ENCODE measurements around the gene PSMC1. TPM values are rescaled to one million over a fixed set of nuclear protein-coding genes. Genes with fewer than 3 reads are reported as not detected.

PSMC1 gene
- total and polyA plus RNA-seq, 2 experiments from 2014 or later, result 112 to 139 TPM

DNA sequence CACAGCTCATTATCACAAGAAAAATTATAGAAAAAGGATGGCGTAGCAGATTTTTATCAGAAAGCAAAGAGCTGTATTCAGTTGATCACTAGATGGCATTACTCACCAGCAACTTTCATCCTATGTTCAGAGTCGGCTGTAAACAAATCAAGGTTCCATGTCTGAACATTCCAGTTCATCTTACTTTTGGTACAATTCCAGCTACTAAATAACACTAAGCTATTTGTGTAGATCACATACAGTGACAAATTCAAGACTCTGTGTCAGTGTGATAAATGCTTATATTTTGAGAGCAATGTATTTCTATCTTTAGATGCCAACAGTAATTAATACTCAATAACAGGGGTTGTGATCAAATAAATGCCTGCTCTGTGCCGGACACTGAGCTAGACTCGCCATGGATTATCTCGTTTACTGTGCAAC lies 45.3 kb downstream of the PSMC1 start:
- peaks cover 9% of the 10 kb centered on the region for H3K9me3 Mint-ChIP-seq
- no peaks in the 10 kb centered on the region for H3K27me3 ChIP-seq (ENCODE audit: insufficient read depth)
- no peak overlapping the region for H3K4me2 ChIP-seq
- H3K4me1 Mint-ChIP-seq, result peaks cover 53% of the 10 kb centered on the region
- peaks cover 8% of the 10 kb centered on the region for H3K27me3 Mint-ChIP-seq (ENCODE audit: insufficient read depth, low read depth, poor library complexity)
- DNase-seq (ENCODE audit: low spot score) (peak; percentile 33), ATAC-seq (no peak)
- no peak overlapping the region for H3K27ac ChIP-seq (ENCODE audit: low read depth)
- H3F3A ChIP-seq (replicated peaks; ENCODE audit: low read depth), result peaks cover 3% of the 10 kb centered on the region; the same call in 1 of the 2 replicates
- H3K4me1 ChIP-seq (ENCODE audit: insufficient read depth), result peaks cover 40% of the 10 kb centered on the region
- H3K36me3 ChIP-seq (ENCODE audit: insufficient read depth), result peaks cover 3% of the 10 kb centered on the region; the same call in 1 of the 2 replicates
- no peak overlapping the region for H3K4me3 Mint-ChIP-seq
- 0 out of 2 replicates have a peak overlapping the region, but pooled peaks have one; percentile 69 for H3K27ac Mint-ChIP-seq
- no peak for TF ChIP-seq JUNB (IDR thresholded peaks at IDR 0.05; ENCODE audit: unreplicated experiment)
- TF ChIP-seq, protein P1, sequence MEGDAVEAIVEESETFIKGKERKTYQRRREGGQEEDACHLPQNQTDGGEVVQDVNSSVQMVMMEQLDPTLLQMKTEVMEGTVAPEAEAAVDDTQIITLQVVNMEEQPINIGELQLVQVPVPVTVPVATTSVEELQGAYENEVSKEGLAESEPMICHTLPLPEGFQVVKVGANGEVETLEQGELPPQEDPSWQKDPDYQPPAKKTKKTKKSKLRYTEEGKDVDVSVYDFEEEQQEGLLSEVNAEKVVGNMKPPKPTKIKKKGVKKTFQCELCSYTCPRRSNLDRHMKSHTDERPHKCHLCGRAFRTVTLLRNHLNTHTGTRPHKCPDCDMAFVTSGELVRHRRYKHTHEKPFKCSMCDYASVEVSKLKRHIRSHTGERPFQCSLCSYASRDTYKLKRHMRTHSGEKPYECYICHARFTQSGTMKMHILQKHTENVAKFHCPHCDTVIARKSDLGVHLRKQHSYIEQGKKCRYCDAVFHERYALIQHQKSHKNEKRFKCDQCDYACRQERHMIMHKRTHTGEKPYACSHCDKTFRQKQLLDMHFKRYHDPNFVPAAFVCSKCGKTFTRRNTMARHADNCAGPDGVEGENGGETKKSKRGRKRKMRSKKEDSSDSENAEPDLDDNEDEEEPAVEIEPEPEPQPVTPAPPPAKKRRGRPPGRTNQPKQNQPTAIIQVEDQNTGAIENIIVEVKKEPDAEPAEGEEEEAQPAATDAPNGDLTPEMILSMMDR (conservative IDR thresholded peaks at IDR 0.05; ENCODE audit: low read depth in 2 of 2), result peak; percentile 46 to 68
- 0 out of 2 replicates have a peak, but pooled peaks cover 3% of the 10 kb centered on the region for H3K79me2 ChIP-seq (replicated peaks; ENCODE audit: insufficient read depth)
- no peak overlapping the region for H2AFZ ChIP-seq
- 0 out of 2 replicates have a peak, but pooled peaks cover 5% of the 10 kb centered on the region for H4K20me1 ChIP-seq (replicated peaks; ENCODE audit: insufficient read depth)
- H3K4me3 ChIP-seq, result no peak overlapping the region
- H3K9me2 ChIP-seq (ENCODE audit: insufficient read depth), result no peaks in the 10 kb centered on the region
- peaks cover 54% of the 10 kb centered on the region for H3K36me3 Mint-ChIP-seq (ENCODE audit: low read depth)

DNA sequence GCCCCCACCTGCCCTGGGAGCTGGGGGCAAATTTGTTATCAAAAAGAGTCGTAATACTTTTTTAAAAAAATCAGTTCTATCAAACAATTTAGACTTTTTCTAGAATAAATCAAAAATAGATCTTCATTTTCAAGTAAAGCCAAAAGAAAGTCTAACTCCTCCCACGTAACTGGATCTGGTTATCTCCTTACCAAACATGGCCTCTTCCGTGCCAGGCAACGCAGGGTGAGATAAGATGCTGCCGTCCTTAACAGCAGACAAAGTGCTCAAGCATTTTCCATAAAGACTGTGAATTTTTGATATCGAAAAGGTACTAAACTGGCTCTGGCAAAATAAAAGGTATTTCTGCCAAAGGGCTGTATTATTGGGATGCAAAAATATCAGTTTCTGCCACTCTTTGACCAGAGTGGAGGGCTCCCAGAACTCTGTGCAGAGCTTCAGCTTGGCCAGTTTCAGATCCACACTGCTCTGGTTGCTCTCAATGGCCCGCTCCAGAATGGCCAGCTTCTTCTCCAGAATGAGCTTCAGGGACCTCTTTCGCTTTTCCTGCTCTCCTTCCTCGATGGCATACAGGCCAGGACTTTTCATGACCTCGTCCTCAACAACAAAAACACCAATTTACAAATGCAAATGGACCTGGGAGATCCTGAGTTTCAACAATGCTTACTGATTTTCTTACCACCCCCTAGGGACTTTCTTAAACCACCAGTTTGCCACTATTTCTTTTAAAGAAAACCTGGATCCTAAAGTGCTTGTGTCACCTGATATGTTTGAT lies 46.4 kb downstream of the PSMC1 start:
- Histone ChIP-seq H3K36me3 (ENCODE audit: insufficient read depth) (peaks cover 3% of the 10 kb centered on the region; the same call in 1 of the 2 replicates), H4K20me1 (replicated peaks; ENCODE audit: insufficient read depth) (0 out of 2 replicates have a peak, but pooled peaks cover 5% of the 10 kb centered on the region), H2AFZ (no peak overlapping the region), H3K4me1 (ENCODE audit: insufficient read depth) (peaks cover 40% of the 10 kb centered on the region), H3K9me2 (ENCODE audit: insufficient read depth) (no peaks in the 10 kb centered on the region), H3K27me3 (ENCODE audit: insufficient read depth) (no peaks in the 10 kb centered on the region), H3K27ac (ENCODE audit: low read depth) (peak overlapping the region; percentile 32), H3K79me2 (replicated peaks; ENCODE audit: insufficient read depth) (0 out of 2 replicates have a peak, but pooled peaks cover 3% of the 10 kb centered on the region), H3K4me2 (peak overlapping the region; percentile 27), H3K4me3 (0 out of 2 replicates have a peak overlapping the region, but pooled peaks have one; percentile 5), H3F3A (replicated peaks; ENCODE audit: low read depth) (peaks cover 3% of the 10 kb centered on the region; the same call in 1 of the 2 replicates)
- Mint-ChIP-seq H3K4me1 (peaks cover 53% of the 10 kb centered on the region), H3K27me3 (ENCODE audit: insufficient read depth, low read depth, poor library complexity) (peaks cover 8% of the 10 kb centered on the region), H3K27ac (peak overlapping the region; percentile 68), H3K9me3 (peaks cover 9% of the 10 kb centered on the region), H3K4me3 (peak overlapping the region; percentile 36), H3K36me3 (ENCODE audit: low read depth) (peaks cover 47% of the 10 kb centered on the region)
- ATAC-seq (peak; percentile 77), DNase-seq (ENCODE audit: low spot score) (peak; percentile 57)
- TF ChIP-seq, protein P1 (conservative IDR thresholded peaks at IDR 0.05; ENCODE audit: low read depth in 2 of 2), result no peak
- TF ChIP-seq EZH2phosphoT487 (IDR thresholded peaks at IDR 0.05; ENCODE audit: unreplicated experiment) (no peak), NANOG (IDR thresholded peaks at IDR 0.05; ENCODE audit: borderline replicate concordance) (0 out of 2 replicates have a peak, but pooled peaks have one; percentile 25), CREB1 (CRISPR knock-in tag; IDR thresholded peaks at IDR 0.05; ENCODE audit: low read depth) (no peak), ZNF114 (CRISPR knock-in tag; IDR thresholded peaks at IDR 0.05) (no peak), ZNF331 (CRISPR knock-in tag; IDR thresholded peaks at IDR 0.05; ENCODE audit: low read depth) (no peak), STAT1 (IDR thresholded peaks at IDR 0.05; ENCODE audit: unreplicated experiment) (no peak), POLR2AphosphoS5 (IDR thresholded peaks at IDR 0.05; ENCODE audit: low read depth) (no peak), JUNB (IDR thresholded peaks at IDR 0.05; ENCODE audit: unreplicated experiment) (no peak), EZH2 (IDR thresholded peaks at IDR 0.05; ENCODE audit: low read depth, unreplicated experiment) (no peak)
- TF ChIP-seq, protein P2, sequence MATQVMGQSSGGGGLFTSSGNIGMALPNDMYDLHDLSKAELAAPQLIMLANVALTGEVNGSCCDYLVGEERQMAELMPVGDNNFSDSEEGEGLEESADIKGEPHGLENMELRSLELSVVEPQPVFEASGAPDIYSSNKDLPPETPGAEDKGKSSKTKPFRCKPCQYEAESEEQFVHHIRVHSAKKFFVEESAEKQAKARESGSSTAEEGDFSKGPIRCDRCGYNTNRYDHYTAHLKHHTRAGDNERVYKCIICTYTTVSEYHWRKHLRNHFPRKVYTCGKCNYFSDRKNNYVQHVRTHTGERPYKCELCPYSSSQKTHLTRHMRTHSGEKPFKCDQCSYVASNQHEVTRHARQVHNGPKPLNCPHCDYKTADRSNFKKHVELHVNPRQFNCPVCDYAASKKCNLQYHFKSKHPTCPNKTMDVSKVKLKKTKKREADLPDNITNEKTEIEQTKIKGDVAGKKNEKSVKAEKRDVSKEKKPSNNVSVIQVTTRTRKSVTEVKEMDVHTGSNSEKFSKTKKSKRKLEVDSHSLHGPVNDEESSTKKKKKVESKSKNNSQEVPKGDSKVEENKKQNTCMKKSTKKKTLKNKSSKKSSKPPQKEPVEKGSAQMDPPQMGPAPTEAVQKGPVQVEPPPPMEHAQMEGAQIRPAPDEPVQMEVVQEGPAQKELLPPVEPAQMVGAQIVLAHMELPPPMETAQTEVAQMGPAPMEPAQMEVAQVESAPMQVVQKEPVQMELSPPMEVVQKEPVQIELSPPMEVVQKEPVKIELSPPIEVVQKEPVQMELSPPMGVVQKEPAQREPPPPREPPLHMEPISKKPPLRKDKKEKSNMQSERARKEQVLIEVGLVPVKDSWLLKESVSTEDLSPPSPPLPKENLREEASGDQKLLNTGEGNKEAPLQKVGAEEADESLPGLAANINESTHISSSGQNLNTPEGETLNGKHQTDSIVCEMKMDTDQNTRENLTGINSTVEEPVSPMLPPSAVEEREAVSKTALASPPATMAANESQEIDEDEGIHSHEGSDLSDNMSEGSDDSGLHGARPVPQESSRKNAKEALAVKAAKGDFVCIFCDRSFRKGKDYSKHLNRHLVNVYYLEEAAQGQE (IDR thresholded peaks at IDR 0.05; ENCODE audit: unreplicated experiment), result no peak
- TF ChIP-seq, protein P3, sequence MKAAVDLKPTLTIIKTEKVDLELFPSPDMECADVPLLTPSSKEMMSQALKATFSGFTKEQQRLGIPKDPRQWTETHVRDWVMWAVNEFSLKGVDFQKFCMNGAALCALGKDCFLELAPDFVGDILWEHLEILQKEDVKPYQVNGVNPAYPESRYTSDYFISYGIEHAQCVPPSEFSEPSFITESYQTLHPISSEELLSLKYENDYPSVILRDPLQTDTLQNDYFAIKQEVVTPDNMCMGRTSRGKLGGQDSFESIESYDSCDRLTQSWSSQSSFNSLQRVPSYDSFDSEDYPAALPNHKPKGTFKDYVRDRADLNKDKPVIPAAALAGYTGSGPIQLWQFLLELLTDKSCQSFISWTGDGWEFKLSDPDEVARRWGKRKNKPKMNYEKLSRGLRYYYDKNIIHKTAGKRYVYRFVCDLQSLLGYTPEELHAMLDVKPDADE (IDR thresholded peaks at IDR 0.05), result no peak

Measured in GM23338 (cell line).